Mucosa of gallbladder (tissue), 1 donor: ENCODE results near the gene AIDA. TPM values are rescaled to one million over a fixed set of nuclear protein-coding genes. Genes with fewer than 3 reads are reported as not detected.
"Not testable (repeated sequence)": the region's sequence is repeated elsewhere in the genome, so short reads cannot be mapped to it uniquely, and the experiment has no call there.

Source experiments
- DNase-seq: peaks from one replicate; pipeline ENCODE4 v3.0.0-alpha.2; 2020; ENCODE audit warnings: low spot score
- total RNA-seq: library from RNA; stranded (reverse); gene quantifications from one replicate; pipeline ENCODE4 v1.2.1, GENCODE V29; 2021
- donor health status: DM: no; HTN: no; CAD: no.

The AIDA gene
- total RNA-seq, 1 donor from 2014 or later: 76.9 TPM

DNA sequence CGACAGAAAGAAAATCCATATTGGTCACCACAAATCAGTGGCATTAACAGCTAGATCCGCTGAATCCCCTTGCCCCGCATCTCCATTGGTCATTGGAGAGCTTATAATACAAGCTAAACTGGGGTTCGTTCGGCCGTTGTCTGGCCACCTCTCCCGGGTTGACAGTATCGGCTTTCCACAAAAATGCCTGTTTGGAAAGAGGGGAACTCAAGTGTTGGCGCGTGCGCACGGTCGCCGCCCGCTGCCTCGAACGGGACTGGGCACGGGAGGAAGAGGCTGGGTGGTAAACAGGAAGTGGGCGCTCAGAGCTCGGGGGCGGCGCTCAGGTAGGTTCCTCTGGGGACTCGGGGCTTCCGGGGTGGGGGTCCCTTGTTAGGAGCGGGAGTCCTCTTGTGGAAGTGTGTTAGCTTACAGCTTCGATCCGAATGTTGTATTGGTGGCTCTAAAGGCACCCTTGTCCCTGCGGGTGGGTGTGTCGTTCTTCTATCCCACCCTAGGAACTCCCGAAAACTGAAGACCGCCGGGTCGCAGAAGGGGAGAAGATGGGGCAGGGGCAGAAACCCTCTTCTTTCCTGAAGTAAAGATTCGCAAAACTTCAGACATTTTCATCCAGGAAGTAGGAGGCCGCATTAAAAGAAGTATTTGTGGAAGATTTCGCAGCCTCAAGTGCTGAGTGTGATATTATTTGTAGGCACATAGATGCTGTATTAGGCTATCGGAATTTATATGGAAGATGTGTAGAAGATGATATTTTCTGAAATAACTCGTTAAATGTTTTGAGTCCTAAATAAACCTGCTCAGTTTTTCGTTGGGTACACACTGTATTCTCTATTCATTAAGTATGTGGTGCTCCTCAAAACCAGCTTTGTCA is 1.0 kb upstream of the AIDA start:
- peak; percentile 96 for DNase-seq

DNA sequence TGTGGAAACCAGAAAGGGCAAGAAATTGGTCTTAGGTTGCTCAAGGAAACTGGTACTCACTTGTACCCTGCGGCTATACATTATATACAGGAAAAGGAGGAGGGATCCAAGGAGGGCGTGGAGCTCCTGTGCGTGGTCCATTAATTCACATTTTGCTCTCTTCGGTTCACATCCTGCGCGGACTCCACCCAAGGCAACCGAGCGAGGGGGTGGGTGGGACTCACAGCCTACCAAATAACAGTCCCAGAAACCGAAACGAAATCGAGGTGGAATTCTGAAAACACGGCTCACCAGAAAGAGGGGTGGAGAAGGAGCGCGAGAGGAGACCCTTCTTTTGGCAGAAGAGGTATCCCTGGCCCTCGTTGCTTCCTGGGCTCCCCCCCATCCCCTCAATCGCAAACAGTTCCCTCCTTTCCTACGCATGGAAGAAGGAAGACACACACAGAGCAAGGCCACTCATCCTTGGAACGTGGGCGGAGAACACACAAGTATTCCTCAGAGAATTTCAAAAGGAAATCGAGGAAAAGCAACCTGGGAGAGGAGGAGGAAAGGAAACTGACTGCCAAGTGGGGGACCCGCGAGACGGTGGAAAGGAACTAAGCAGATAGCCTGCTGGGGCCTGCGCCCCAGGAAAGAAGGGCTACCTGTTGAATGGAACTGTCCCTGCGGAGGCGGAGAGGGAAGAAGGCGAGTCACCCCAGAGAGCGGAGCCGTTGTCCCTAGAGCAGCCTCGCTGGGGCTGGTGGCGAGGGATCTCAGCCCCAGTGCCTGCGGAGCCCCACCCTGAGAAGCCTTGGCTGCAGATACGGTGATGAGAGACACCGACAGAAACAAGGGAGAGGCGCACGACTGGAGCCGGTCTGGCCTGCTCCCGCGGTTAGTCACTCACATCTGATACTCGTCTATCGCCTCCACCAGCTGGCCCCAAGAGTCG is 705 bp downstream of the AIDA start:
- peak; percentile 39 for DNase-seq

DNA sequence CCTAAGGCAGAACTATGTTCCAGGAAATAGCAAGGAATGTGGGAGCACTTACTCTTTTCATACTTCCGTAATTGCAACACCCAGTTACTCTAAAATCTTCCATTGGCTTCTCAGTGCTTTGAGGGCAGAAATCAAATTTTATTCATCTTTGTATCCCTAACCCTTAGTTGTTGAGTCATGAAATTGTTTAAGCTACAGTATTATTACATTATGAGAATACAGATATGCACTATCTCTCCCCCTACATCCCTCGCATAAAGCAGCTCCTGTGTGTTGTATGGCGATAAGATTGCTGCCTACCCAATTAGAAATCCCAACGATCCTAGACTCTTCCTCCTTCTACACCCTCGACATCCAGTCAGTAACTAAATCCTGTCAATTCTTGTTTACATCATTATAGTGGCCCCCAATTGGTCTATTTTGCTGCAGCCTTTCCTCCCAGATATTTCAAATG is 2.6 kb downstream of the AIDA start:
- no peak for DNase-seq

DNA sequence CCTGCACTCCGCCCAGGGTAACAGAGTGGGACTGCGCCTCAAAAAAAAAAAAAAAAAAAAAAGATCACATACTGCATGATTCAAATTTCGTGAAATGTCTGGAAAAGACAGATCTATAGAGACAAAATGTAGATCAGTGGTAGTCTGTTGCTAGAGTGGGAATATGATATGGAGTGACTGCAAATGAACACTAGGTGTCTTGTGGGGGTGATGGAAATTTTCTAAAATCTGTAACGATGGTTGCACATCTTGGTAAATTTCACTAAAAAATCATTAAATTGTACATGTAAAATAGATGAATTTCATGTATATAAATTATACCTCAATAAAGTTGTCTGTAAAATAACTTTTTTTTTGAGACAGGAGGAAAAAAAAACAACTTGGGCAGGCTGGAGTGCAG is 5.5 kb downstream of the AIDA start:
- DNase-seq: no peak

DNA sequence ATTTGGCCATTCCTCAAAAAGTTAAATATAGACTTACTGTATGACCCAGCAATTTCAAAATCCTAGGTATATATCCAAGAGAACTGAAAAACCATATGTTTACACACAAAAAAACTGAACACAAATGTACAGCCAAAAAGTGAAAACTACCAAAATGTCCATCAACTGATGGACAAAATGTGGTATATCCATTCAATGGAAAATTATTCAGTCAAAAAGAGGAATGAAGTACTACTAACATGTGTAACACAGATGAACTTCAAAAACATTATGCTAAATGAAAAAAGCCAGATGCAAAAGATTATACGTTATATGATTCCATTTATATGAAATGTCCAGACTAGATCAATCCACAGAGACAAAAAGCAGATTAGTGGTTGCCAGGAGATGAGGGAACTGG is 8.0 kb downstream of the AIDA start:
- DNase-seq: no peak

DNA sequence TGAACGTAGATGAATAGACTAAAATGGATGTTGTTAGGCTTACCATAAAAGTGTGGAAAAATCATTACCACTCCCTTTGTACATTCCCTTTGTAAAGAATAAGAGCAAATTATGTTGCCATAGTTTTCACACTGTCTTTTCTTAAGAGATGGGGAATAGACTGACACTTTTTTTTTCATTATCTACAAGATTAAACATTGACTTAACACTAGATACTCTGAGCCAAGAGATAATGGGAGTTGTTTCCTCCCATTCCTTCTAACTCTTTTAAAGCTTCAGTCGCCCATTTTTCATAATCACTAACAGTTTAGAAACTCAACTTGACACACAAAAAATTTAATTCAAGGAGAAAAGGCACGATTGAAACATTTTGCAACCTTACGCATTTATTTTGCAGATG is 10.1 kb downstream of the AIDA start:
- DNase-seq: no peak

DNA sequence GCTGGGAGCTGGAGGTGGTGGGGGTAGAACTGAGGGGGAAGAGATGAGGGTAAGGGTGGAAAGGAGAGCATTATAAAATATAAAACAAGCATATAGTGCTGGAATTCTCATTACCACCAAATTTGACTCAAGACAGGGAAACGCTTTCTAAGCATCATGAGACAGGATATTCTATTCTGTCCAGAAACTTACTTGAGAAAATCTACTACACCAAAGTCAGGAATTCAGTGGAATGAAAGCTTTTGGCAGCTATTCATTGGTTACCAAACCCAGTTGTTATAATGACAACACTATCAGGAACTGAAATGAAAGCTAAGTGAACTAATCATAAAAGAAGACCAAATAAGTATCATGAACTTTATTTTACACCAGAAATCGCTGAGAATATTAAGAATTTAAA is 14.5 kb downstream of the AIDA start:
- no peak for DNase-seq

DNA sequence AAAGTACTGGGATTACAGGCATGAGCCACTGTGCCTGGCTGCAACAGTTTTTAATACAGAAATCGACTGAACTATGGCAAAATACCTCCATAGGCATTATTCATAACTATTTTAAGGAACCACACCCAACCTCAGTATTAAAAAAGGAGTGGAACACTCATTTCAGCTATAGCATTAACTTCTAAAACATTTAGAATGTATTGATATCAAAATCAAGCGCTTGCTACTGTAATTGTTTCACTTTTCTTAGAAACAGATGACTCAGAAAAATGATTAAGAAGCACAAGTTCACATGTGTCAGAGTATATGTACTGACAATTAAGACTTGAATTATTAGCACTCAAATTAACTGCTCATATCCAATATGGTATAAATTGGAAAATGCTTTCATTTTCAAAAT is 15.1 kb downstream of the AIDA start:
- DNase-seq: no peak

DNA sequence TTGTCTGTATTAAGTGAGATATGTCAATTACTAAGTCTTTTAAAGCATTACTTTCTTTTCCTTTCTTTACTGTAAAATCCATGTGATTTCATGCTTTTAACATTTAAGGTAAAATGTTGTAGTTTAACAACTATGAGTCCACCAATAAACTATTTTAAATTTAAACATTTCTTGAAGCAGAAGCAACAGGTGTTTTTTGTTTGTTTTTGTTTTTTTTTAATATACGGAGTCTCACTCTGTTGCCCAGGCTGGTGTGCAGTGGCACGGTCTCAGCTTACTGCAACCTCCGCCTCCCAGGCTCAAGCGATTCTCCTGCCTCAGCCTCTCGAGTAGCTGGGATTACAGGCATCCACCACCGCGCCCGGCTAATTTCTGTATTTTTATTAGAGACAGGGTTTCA is 15.6 kb downstream of the AIDA start:
- no peak for DNase-seq

DNA sequence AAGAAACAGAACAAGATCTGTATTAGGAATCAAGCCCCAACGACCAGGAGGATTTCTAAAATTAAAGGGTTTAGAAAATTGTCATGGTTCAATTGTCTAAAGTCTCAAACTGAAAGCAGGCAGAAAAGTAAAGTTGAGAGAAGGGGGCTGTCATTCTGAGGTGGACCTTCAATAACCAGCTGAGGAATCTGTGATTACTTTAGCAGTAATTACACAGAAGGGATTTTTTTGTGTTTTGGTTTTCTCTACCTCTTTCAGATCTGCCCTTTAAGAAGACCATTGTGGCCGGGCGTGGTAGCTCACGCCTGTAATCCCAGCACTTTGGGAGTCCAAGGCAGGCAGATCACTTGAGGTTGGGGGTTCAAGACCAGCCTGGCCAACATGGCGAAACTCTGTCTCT is 17.4 kb downstream of the AIDA start:
- no peak for DNase-seq

DNA sequence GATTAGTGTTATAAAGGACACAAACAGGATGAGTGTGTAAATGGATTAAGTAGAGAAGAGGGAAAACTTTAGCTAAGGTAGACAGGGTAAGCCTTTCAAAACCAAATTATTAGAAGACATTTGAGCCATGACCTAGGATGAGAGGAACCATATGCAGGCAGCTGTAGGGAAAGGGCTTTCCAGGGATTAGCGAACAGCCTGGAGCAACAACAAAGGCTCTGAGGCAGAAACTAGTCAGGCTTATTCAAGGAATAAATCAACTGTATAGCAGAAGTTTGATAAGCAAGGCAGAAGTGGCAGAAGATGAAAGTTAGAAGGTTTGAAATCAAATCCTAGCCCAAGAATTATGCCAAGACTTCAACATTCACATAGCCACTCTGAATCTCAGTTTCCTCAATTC is 21.3 kb downstream of the AIDA start:
- DNase-seq: no peak

DNA sequence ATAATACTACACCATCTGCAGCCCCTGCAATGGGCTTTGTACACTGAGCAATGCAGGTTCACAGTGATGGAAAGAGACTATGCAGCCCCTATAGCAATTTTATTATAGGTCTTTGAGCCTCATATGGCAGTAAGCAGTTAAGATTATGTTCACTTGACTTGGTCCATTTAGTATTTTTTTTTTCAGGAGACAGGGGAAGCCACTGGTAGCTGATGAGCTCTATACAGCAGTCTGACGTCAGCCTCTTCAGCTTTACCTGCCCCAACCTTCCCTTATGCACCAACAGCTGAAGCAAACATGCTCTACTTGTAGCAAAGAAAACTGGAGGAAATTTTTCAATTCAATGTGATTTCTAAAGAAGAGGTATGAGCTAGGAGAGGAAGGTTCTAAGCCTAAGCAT is 32.2 kb downstream of the AIDA start:
- DNase-seq: no peak

DNA sequence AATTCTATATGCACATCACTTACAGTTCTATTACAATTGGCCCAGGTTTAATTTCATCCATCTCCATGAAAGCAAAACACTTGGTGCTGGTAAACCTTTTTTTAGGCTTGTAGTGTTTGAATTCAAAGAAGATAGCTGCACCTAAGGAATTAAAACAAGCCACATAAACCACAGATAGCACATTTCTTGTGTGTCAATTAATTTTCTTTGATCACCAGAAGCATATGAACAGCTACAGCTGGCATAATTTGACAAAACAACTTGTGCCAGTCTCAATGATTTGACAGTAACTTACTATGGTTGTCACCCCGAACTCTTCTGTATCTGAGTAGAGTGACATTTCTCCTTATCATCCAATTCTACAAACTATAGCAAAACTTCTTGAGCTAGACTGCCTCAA is 42.2 kb downstream of the AIDA start:
- no peak for DNase-seq

DNA sequence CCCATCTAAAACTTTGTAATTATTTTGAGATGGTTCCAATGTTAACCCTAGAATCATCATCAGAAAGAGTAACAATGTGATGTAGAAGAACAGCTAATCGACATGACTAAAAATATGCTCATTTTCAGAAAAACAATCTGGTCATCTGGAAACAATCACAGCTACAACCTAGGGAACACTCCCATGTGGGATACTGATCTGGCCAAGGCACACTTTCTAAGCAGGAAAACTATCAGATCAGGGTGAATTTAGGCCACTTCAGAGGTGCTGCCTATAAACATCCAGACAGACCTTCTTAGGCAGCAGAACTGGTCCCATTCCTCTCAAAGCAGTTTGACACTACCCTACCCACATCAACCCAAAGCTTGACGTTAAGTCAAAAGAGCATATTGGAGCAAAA is 43.2 kb downstream of the AIDA start:
- not testable (repeated sequence) for DNase-seq

DNA sequence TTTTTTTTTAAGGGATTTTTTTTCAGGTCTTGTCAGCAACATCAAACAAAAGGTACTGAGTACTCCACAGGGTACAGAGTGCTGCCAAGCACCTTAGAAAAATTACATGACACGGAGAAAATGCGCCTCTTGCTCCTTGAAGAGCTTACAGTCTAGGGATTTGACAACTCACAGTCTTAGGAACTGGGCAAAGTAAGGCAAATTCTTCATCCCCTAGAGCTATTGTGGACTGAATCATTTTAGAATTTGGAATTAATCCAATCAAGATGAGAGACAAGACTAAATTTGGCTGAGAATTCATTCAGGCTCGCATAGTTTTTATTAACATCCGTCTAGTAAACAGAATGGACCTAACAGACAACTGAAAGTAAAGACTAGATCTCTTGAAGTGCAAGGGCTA is 44.1 kb downstream of the AIDA start:
- not testable (repeated sequence) for DNase-seq

DNA sequence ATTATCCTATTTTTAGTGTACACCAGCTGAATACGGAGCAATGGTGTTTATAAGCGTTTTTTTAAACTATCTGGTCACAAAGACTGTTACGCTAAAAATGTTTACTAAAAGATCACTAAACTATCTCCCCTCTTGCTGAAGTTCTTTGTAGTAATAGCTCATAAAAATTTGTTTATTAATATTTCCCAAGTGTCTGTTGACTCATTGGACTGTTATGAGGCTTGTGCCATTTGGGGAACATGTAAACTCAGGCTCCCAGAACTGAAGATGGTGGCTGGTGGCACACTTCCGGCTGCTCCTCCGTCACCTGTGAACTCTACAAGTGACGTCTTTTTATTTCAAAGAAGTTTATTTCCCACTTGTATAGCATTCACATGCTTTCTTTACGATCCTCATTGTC is 46.3 kb downstream of the AIDA start:
- DNase-seq: no peak

DNA sequence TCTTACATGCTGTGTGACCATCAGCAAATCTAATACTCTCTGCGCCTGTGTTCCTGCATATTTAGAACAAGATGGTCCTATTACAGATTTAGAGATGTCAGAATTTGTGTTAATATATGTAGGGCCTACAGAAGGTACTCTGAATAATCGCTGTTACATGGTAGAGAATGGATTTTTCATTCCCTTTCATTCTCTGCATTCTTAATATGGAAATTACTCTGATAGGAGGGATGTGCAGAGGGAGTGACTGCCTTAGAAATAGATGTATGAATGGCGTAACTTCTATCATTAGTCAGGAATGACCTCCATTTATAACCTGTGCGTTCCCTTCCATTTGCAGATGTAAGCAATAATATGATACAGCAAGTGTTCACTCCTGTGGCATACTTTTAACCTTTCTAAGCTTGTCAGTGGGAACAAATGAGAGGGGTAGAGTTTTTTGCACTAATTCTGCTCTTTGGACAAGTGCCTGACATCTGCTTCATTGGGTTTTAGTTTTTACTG is 48.8 kb downstream of the AIDA start:
- no peak for DNase-seq

DNA sequence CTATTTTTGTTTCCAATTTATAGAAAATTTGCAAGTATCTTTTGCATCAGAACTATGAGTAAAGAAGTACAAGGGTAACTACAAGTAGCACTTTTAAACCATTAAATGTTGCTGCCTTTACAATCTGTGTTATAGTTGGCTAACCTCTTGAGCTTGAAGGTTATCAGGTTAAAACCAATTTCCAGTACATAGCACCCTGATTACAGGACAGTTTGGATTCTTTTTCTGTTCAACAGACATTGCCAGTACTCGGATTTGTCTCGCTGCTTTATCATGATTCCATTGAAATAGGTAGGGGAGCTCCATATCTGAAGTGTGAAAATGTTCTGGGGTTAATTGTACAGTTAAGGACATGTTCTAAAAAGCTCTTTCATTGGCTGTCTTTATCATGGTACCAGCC is 54.4 kb downstream of the AIDA start:
- no peak for DNase-seq

DNA sequence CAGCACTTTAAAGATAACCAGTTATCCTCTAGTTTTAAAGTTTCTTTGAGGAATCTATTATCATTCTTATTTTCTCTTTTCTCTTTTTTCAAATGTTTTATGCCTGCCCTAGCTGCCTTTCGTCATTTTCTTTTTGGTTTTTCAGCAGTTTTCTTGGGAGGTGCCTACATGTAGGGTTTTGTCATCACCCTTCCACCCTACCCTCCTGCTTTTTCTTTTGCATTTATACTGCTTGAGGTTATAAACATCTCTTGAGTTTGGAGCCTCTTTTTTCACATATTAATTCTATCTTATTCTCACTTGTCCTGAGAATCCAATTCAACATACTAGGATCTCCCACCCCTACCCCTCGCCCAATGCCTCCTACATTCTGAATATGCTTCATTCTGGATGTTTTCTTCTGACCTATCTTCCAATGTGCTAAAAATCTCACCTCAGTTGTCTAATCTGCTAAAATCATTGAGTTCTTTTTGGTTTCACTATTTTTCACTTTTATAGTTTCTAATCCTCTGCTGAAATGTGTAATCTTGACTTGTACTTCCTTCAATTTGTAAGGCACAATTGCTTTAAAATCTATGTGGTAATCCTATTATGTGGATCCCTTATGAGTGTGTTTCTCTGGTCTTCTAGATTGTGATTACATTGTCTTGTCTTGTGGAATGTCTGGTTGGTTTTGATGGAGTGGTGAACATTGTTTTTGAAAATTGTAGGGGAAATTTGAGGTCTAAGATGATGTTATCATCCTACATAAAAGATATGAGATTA is 55.7 kb downstream of the AIDA start:
- DNase-seq: no peak

DNA sequence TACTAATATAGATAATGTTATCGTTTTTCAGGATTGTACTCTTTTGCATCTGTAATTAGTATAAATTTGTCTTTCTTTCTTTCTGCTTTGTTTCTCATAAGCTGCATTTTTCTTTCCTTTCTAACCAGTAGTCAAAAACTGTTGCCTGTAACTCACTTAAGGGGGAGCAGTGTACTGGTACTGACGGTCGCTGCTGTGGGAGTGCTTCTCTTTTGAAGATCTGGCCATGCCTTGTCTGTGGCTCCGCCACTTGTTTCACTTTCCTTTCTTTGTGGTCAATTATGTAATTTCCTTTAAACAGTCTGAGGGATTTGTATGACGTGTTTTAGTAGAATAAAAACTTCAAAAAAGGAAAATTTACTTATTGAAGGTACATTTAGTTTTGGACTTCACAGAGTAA is 57.4 kb downstream of the AIDA start:
- DNase-seq: peak; percentile 45

DNA sequence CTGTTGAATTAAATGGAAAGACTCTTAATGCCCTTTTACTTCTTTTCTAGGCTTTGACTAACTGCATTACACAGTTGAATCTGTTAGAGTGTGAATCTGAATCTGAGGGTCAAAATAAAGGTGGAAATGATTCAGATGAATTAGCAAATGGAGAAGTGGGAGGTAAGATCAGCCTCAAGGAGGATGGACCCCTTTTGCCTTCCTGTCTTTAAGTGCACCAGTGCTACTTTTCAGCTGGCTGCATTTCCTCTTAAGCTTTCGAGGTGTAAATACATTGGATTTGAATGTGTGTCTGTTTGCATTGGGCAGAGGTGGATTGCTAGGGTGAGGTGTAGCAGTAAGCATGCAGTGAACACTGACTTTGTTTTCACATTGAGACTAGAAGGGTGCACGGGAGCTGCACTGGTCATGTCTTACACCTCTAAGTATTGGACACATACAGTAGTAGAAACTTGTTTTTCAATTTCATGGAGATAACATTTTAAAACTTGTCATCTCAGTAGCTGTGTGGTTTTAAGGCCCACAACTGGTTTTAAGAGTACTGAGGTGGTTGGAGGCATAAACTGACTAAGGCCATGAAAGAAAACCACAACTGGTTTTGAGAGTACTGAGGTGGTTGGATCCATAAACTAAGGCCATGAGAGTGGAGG is 59.0 kb downstream of the AIDA start:
- no peak for DNase-seq
